A673 (cell line): Measurements from ENCODE around the gene SSBP4.

Experiments used
- EZH2 ChIP-seq: fragments of 200-600 bp; sonication (generic); IDR thresholded peaks from 2 replicates; pipeline ENCODE4 v1.6.1; 2017; ENCODE audit warnings: borderline replicate concordance, low read depth, mild to moderate bottlenecking, mixed read lengths, antibody characterized with exemption, low read length; ENCODE audit not compliant: poor library complexity, severe bottlenecking
- TF ChIP-seq, protein P1 (sequence below): fragments of 300-800, 200-600 bp; sonication (generic); conservative IDR thresholded peaks from 2 replicates; pipeline ENCODE4 v1.5.1; 2017; ENCODE audit warnings: low read depth, mild to moderate bottlenecking, antibody characterized with exemption, low read length, moderate library complexity, mixed read lengths

DNA sequence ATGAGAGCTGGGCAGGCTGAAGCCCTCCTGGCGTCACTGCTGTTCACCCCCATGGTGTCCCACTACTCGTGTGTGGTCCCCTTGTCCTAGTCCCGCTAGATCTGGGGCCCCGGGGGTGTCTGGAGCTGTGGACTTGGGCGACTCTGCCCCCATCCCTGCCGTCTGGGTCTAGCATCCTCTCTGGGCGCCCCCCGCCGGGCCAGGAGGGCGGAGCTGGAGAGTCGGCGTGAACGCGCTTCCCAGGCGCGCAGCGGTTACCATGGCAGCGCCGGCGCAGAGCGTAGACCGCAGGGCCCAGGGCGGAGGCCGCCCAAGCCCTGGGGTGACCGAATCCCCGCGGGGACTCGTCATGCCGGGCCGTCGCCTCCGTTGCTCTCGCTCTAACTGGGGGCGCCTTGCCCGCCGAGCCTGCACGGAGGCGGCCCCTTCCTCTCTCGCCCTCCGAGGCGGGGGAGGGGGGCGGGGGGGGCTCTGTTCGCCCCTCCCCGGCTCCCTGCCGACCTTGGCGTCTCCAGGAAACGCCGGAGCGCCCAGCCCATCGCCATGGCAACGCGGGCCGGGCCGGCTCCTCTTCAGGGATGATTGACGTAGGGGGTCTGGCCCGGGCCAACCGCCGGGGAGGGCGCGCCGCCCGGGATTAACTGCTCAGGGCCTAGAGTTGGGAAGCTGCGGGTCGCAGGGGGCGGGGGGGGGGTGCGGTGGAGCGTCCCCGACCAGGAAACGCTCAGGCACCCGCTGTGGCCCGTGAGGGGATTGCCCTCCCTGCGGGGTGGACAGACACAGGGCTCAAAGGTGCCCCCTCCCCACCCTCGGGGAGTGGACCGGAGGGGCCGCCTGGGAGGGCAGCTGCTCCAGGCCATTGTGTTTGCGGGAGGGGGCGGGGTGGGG, 9.8 kb downstream of the SSBP4 start:
- TF ChIP-seq, protein P1, sequence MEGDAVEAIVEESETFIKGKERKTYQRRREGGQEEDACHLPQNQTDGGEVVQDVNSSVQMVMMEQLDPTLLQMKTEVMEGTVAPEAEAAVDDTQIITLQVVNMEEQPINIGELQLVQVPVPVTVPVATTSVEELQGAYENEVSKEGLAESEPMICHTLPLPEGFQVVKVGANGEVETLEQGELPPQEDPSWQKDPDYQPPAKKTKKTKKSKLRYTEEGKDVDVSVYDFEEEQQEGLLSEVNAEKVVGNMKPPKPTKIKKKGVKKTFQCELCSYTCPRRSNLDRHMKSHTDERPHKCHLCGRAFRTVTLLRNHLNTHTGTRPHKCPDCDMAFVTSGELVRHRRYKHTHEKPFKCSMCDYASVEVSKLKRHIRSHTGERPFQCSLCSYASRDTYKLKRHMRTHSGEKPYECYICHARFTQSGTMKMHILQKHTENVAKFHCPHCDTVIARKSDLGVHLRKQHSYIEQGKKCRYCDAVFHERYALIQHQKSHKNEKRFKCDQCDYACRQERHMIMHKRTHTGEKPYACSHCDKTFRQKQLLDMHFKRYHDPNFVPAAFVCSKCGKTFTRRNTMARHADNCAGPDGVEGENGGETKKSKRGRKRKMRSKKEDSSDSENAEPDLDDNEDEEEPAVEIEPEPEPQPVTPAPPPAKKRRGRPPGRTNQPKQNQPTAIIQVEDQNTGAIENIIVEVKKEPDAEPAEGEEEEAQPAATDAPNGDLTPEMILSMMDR: no peak
- TF ChIP-seq EZH2: no peak
